DOHH2 (cell line): ENCODE data around the gene GATB.

Experiments
- EZH2phosphoT487 ChIP-seq: fragments of 200-600 bp; sonication (generic); IDR thresholded peaks from 2 replicates; pipeline ENCODE4 v1.6.1; 2017; ENCODE audit warnings: borderline replicate concordance, mild to moderate bottlenecking, antibody characterized with exemption, low read length, moderate library complexity, mixed read lengths
- TF ChIP-seq, protein P1 (sequence below): fragments of 200-600 bp; sonication (generic); IDR thresholded peaks from one replicate; pipeline ENCODE4 v1.5.1; 2014; ENCODE audit warnings: antibody characterized with exemption, mild to moderate bottlenecking, low read depth, low read length; ENCODE audit not compliant: poor library complexity, severe bottlenecking

DNA sequence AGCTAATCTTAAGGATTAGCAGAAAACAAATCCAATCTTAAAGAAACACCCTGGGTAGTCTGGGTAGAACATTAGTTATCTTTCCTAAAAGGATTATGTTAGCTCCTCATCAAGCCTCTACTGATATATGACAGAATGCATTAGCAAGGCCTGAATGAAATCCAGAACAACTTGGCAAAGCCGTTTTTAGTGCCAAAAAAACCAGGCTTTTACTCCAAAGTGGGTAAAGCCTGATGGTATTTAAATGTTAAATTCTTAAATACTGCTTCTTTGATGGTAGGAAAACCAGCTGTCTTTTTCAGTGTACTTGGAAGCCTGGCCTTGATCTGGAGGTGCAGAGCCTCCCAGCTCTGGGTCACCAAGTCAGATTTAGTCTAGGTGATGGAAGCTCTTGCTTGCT lies 120.4 kb downstream of the GATB start:
- TF ChIP-seq, protein P1, sequence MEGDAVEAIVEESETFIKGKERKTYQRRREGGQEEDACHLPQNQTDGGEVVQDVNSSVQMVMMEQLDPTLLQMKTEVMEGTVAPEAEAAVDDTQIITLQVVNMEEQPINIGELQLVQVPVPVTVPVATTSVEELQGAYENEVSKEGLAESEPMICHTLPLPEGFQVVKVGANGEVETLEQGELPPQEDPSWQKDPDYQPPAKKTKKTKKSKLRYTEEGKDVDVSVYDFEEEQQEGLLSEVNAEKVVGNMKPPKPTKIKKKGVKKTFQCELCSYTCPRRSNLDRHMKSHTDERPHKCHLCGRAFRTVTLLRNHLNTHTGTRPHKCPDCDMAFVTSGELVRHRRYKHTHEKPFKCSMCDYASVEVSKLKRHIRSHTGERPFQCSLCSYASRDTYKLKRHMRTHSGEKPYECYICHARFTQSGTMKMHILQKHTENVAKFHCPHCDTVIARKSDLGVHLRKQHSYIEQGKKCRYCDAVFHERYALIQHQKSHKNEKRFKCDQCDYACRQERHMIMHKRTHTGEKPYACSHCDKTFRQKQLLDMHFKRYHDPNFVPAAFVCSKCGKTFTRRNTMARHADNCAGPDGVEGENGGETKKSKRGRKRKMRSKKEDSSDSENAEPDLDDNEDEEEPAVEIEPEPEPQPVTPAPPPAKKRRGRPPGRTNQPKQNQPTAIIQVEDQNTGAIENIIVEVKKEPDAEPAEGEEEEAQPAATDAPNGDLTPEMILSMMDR = no peak
- no peak for TF ChIP-seq EZH2phosphoT487
